ENCODE data around the gene ZNF674.
A peak's percentile ranks its signal among the peaks of the same experiment; 100 is the strongest.

ZNF674 gene

GRCh38 chrX:46545111-46546005 is at the start of gene ZNF674:
ZNF674 (minus strand) TSS chrX:46545421; CDS start chrX:46542087, 3,334 bp downstream.
- peak; percentile 40 for DNase-seq

GRCh38 chrX:46589977-46590723 is 44.9 kb upstream of the ZNF674 start:
- DNase-seq: no peak

- DNase-seq: no peak
Observed at GRCh38 chrX:46588263-46588662, 43.0 kb upstream of the ZNF674 start.

GRCh38 chrX:46587753-46588171 is 42.5 kb upstream of the ZNF674 start:
- DNase-seq: no peak

GRCh38 chrX:46587158-46587557 is 41.9 kb upstream of the ZNF674 start:
- DNase-seq: no peak

- no peak for DNase-seq
Observed at GRCh38 chrX:46584736-46585135, 39.5 kb upstream of the ZNF674 start.

GRCh38 chrX:46582966-46583365 is 37.7 kb upstream of the ZNF674 start:
- no peak for DNase-seq

GRCh38 chrX:46582325-46582724 is 37.1 kb upstream of the ZNF674 start:
- no peak for DNase-seq

- no peak for DNase-seq
Observed at GRCh38 chrX:46580613-46581012, 35.4 kb upstream of the ZNF674 start.

- no peak for DNase-seq
Observed at GRCh38 chrX:46579250-46579649, 34.0 kb upstream of the ZNF674 start.

GRCh38 chrX:46577221-46578005 is 32.2 kb upstream of the ZNF674 start:
- no peak for DNase-seq

GRCh38 chrX:46576458-46576857 is 31.2 kb upstream of the ZNF674 start:
- DNase-seq: no peak

GRCh38 chrX:46575991-46576392 is 30.8 kb upstream of the ZNF674 start:
- no peak for DNase-seq

GRCh38 chrX:46575586-46575985 is 30.4 kb upstream of the ZNF674 start:
- no peak for DNase-seq

- DNase-seq: peak; percentile 23
Observed at GRCh38 chrX:46574774-46575381, 29.7 kb upstream of the ZNF674 start.

GRCh38 chrX:46573892-46574773 is 28.9 kb upstream of the ZNF674 start:
- DNase-seq: peak; percentile 27

GRCh38 chrX:46573331-46573891 is 28.2 kb upstream of the ZNF674 start, which contains the start of gene CHST7:
CHST7 (plus strand) TSS chrX:46573765; CDS start chrX:46573932, 167 bp downstream.
- no peak for DNase-seq

GRCh38 chrX:46572340-46572936 is 27.2 kb upstream of the ZNF674 start:
- DNase-seq: no peak

GRCh38 chrX:46571423-46572339 is 26.5 kb upstream of the ZNF674 start:
- DNase-seq: no peak

- no peak for DNase-seq
Observed at GRCh38 chrX:46569621-46570020, 24.4 kb upstream of the ZNF674 start.

All from DMS79 (cell line).